ENCODE results near the gene ITGB7. TPM values are rescaled to one million over a fixed set of nuclear protein-coding genes. Genes with fewer than 3 reads are reported as not detected.

The ITGB7 gene
- total RNA-seq, 1 experiment from 2014 or later = 0.98 TPM

DNA sequence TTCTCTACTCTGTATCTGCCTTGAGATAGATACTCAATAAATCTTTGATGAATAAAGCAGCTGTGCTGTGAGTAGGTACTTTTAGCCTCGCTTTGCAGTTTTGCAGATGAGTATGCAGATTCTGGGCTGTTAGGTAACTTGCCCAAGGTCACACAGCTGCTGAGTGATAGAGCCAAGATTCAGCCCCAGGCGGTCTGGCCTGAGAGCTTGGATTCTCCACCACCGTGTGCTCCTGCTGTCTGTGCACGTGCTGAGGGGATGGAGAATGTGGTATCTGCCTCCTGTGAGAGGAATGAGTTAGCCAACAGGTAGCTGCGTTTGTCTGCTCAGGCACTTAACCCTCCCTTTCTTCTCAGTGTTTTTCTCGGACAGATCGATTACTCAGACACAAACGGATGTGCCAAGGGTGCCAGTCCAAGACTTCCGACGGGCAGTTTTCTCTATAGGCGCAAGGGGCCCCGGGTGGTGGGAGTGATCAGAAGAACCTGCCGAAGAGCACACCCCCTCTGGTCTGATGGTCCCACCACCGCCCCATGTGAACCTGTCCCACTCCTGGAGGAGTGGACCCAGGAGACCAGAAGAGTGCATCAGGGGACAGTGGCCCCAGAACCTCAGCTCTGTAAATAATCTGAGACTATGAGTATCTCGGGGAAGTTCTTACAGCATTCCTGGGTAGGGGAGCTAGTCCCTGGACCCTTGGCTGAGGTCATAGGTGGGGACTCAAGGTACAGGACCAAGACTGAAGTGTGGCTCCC is 19.7 kb downstream of the ITGB7 start:
- no TSS peak for BruUV-seq (replicated peaks)
- ChIA-PET CTCF (interaction anchor here (1.6 kb wide), 1 partner anchor 12 kb away, joined by 5 read pairs; no protein-coding TSS in a partner anchor), POLR2A (interaction anchor here (0.9 kb wide), 1 partner anchor 17 kb away, joined by 7 read pairs; no protein-coding TSS in a partner anchor)
- H3K27ac ChIP-seq (ENCODE audit: low read length) = no peak overlapping the region
- TF ChIP-seq CTCF (IDR thresholded peaks at IDR 0.05) (no peak), TCF7L2 (IDR thresholded peaks at IDR 0.05; ENCODE audit: low read depth, low read length) (no peak), SIN3A (IDR thresholded peaks at IDR 0.05; ENCODE audit: borderline replicate concordance, insufficient read depth, low read depth, low read length) (no peak), POLR2AphosphoS5 (IDR thresholded peaks at IDR 0.05; ENCODE audit: low read depth, low read length) (no peak)
- TF ChIP-seq, protein P1, sequence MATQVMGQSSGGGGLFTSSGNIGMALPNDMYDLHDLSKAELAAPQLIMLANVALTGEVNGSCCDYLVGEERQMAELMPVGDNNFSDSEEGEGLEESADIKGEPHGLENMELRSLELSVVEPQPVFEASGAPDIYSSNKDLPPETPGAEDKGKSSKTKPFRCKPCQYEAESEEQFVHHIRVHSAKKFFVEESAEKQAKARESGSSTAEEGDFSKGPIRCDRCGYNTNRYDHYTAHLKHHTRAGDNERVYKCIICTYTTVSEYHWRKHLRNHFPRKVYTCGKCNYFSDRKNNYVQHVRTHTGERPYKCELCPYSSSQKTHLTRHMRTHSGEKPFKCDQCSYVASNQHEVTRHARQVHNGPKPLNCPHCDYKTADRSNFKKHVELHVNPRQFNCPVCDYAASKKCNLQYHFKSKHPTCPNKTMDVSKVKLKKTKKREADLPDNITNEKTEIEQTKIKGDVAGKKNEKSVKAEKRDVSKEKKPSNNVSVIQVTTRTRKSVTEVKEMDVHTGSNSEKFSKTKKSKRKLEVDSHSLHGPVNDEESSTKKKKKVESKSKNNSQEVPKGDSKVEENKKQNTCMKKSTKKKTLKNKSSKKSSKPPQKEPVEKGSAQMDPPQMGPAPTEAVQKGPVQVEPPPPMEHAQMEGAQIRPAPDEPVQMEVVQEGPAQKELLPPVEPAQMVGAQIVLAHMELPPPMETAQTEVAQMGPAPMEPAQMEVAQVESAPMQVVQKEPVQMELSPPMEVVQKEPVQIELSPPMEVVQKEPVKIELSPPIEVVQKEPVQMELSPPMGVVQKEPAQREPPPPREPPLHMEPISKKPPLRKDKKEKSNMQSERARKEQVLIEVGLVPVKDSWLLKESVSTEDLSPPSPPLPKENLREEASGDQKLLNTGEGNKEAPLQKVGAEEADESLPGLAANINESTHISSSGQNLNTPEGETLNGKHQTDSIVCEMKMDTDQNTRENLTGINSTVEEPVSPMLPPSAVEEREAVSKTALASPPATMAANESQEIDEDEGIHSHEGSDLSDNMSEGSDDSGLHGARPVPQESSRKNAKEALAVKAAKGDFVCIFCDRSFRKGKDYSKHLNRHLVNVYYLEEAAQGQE (IDR thresholded peaks at IDR 0.05; ENCODE audit: insufficient read depth in 1 of 2, low read depth in 2 of 2, low read length in 1 of 2) = no peak
- no peaks in the 10 kb centered on the region for H3K27me3 ChIP-seq (ENCODE audit: control insufficient read depth, insufficient read depth, low read length)
- DNase-seq (ENCODE audit: low read depth, low spot score) = no peak
- H3K36me3 ChIP-seq (ENCODE audit: control insufficient read depth, insufficient read depth, low read length) = peaks cover 19% of the 10 kb centered on the region
- H3K4me1 ChIP-seq (ENCODE audit: control insufficient read depth, insufficient read depth, low read length) = peaks cover 10% of the 10 kb centered on the region
- no peak overlapping the region for H3K4me3 ChIP-seq (ENCODE audit: low read depth in 2 of 2, low read length in 2 of 2)
- intact Hi-C loops (cut with micrococcal nuclease; ENCODE audit: unreplicated experiment) = no loop called here
- in situ Hi-C loops (cut with HindIII; ENCODE audit: low pct_unique_long_range_greater_than_20kb, low sequenced_read_pairs) = no loop called here
- ATAC-seq = no peak
- no peaks in the 10 kb centered on the region for H3K9me3 ChIP-seq (ENCODE audit: control insufficient read depth, insufficient read depth, low read depth, low read length)

DNA sequence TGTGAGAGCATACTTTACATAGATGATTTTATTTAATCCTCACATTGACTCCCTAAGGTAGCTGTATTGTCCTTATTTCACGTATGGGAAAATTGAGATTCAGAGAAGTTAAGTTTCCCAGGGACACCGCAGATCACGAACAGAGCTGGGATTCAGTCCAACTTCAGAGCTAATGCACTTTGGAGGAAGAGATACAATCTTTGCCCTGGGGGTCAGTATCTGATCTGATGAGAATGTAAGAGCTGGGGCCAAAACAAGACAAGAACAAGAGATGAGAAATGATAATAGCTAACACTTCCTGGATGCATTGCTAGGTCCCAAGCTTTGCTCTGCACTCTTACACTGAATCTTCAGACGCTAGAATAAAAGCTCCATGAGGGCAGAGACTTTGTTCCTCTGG is 20.3 kb downstream of the ITGB7 start:
- Histone ChIP-seq H3K4me1 (ENCODE audit: control insufficient read depth, insufficient read depth, low read length) (peaks cover 16% of the 10 kb centered on the region), H3K9me3 (ENCODE audit: control insufficient read depth, insufficient read depth, low read depth, low read length) (no peaks in the 10 kb centered on the region), H3K27ac (ENCODE audit: low read length) (no peak overlapping the region), H3K36me3 (ENCODE audit: control insufficient read depth, insufficient read depth, low read length) (peaks cover 19% of the 10 kb centered on the region), H3K4me3 (ENCODE audit: low read depth in 2 of 2, low read length in 2 of 2) (no peak overlapping the region), H3K27me3 (ENCODE audit: control insufficient read depth, insufficient read depth, low read length) (no peaks in the 10 kb centered on the region)
- ChIA-PET POLR2A (no interaction called here), CTCF (interaction anchor here (1.6 kb wide), 1 partner anchor 12 kb away, joined by 5 read pairs; no protein-coding TSS in a partner anchor)
- BruUV-seq (replicated peaks) = no TSS peak
- intact Hi-C loops (cut with micrococcal nuclease; ENCODE audit: unreplicated experiment) (no loop called here), in situ Hi-C loops (cut with HindIII; ENCODE audit: low pct_unique_long_range_greater_than_20kb, low sequenced_read_pairs) (no loop called here)
- no peak for DNase-seq (ENCODE audit: low read depth, low spot score)
- TF ChIP-seq CTCF (IDR thresholded peaks at IDR 0.05) = no peak
- TF ChIP-seq, protein P1 (IDR thresholded peaks at IDR 0.05; ENCODE audit: insufficient read depth in 1 of 2, low read depth in 2 of 2, low read length in 1 of 2) = no peak
- no peak for TF ChIP-seq TCF7L2 (IDR thresholded peaks at IDR 0.05; ENCODE audit: low read depth, low read length)
- TF ChIP-seq POLR2AphosphoS5 (IDR thresholded peaks at IDR 0.05; ENCODE audit: low read depth, low read length) = no peak
- TF ChIP-seq SIN3A (IDR thresholded peaks at IDR 0.05; ENCODE audit: borderline replicate concordance, insufficient read depth, low read depth, low read length) = no peak
- ATAC-seq = no peak

All from Panc1 (cell line).